HTR-8/SVneo (cell line): ENCODE results near the gene ELOVL5.
"Not testable (repeated sequence)": the region's sequence is repeated elsewhere in the genome, so short reads cannot be mapped to it uniquely, and the experiment has no call there.

Source experiments
- DNase-seq: peaks from one replicate; pipeline ENCODE4 v3.0.0; 2011; ENCODE audit warnings: low spot score, mixed read lengths; ENCODE audit not compliant: insufficient read length
- FAIRE-seq: peaks from 2 replicates; lab custom pipeline; 2011; peaks lifted over from hg19 to GRCh38; lab: Jason Lieb, UNC

Gene ELOVL5

GRCh38 chr6:53309901-53310300 lies 38.8 kb downstream of the ELOVL5 start:
- DNase-seq (no peak), FAIRE-seq (no peak)

DNA sequence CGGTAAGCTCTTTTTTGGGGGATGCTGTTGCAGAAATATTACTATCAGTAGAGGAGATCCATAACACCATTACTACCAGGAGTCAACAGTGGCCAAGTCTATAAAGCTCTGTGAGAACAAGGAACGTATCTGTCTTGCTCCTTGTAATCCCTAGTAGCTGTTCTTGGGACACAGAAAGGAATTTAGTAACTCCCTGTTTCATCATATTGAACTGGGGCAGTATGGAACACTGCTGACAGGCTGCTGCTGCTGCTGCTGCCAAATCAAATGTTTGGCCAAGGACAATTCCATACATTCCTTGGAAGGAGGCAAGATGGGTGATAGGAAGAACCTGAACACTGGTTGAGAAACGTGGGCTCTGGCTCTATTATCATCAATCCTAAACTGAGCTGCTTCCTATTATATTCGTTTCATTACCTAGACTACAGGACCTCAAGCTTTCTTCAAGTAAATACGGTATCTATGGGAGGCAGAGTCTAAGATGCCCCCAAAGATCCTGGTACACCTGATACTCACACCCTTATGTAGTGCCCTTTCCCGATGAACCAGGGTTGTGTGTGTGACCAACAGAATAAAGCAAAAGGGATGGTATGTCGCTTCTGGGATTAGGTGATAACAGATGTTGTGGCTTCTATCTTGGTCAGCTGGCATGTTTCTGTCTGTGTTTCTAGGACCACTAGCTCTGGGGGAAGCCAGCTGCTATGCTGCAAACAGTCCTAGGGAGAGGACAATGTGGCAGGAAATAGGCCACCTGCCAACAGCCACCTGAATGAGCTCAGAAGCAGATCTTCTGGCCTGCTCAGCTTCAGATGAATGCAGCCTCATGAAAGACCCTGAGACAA lies 39.5 kb downstream of the ELOVL5 start:
- DNase-seq: peak; percentile 23
- FAIRE-seq: no peak

DNA sequence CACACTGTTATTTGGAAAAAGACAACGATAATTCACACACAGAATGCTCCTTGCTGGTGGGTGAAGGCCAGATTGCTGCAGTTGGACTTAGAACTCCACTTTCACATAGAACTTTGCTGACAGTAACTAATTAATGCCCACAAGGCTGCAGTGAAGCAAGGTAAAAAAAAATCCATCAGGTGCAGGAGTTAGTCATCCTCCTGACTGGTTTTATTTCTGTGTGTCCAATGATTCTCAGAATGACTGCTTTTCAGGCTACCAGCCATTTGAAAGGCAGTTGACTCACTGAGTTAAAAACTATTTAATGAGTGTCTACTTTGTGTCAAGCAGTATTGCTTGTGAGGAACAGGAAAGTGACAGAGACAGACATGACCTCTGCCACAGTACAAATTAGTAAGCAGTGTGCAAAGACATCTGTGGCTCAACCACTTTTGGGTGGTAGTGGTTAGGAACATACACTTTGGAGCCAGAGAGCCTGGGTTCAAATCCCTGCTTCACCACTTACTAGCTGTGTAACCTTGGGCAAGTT lies 41.9 kb downstream of the ELOVL5 start:
- FAIRE-seq (no peak), DNase-seq (no peak)

- DNase-seq, FAIRE-seq: not testable (repeated sequence)
These were observed 42.5 kb downstream of the ELOVL5 start for GRCh38 chr6:53306217-53306616.

GRCh38 chr6:53305506-53306005 lies 43.2 kb downstream of the ELOVL5 start:
- DNase-seq, FAIRE-seq: not testable (repeated sequence)

DNA sequence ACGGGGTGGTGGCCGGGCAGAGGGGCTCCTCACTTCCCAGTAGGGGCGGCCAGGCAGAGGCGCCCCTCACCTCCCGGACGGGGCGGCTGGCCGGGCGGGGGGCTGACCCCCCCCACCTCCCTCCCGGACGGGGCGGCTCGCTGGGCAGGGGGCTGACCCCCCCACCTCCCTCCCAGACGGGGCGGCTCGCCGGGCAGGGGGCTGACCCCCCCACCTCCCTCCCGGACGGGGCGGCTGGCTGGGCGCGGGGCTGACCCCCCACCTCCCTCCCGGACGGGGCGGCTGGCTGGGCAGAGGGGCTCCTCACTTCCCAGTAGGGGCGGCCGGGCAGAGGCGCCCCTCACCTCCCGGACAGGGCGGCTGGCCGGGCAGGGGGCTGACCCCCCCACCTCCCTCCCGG lies 43.8 kb downstream of the ELOVL5 start:
- not testable (repeated sequence) for FAIRE-seq

DNA sequence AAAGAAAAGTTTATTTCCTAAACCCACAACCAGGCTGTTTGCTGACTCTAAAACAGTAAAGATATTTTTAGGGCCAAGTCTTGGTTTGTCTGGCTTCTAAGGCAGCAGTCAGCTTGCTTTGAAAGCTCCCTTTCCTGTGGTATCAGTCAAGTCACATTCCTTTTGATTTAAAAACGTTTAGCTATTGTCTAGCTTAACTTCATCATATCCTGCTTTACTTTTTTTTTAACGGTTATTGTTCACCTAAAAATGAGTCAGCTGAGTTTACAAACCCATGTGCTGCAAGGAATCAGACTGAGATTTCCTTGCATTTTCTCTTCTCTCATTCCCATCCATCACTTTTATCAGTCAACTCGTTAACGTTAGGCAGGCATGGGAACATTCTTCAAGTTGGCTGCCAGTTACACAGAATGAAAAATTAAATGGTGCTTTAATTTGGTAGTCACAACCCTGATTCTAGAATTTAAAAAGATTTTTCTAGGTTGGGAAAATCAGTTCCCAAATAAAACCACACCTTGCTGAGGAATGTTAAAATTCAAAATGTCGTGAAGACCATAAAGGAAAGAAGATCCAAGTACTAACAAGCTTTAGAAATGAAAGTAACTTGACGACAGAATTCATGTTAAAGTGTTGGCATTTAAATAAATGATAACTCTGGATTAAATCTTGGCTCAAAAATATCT lies 45.9 kb downstream of the ELOVL5 start:
- DNase-seq (peak; percentile 74), FAIRE-seq (no peak)

More for the DNA sequence above, 43.8 kb downstream of the ELOVL5 start:
- not testable (repeated sequence) for DNase-seq

DNA sequence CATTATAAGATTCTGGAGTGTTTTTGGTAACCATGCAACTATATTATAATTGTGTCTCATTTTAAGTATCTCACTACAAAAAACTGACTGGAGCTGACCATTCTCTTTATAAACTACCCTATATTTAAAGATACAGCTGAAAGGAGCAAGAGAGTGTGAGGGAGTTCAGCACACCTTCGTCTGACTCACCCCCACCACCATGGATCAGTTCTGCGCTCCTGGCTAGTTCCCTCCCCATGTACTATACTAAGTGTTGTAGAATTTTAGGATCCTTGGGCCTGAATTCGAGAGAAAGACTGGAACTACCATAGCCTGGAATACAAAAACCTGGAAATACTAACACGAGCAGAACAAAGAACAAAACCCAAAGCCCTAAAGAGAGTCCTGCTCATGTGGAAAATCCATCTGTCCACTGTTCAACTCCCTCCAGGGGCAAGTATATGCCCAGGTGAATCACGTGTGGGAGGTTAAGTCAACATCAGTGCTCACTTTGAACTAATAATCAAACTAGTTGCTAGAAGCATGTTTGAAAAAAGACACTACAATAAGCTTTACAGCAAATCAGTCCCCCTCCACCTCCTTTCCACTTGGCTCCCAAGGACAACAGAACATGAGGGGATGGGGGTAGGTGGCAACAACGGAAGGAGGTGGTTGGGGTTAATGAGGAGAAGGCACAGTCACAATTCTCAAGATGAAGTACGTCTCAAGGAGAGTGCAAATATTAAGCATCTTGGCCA lies 46.8 kb downstream of the ELOVL5 start:
- FAIRE-seq: no peak
- no peak for DNase-seq

- DNase-seq: no peak
- FAIRE-seq: no peak
These were observed 47.8 kb downstream of the ELOVL5 start for GRCh38 chr6:53300656-53301551.

DNA sequence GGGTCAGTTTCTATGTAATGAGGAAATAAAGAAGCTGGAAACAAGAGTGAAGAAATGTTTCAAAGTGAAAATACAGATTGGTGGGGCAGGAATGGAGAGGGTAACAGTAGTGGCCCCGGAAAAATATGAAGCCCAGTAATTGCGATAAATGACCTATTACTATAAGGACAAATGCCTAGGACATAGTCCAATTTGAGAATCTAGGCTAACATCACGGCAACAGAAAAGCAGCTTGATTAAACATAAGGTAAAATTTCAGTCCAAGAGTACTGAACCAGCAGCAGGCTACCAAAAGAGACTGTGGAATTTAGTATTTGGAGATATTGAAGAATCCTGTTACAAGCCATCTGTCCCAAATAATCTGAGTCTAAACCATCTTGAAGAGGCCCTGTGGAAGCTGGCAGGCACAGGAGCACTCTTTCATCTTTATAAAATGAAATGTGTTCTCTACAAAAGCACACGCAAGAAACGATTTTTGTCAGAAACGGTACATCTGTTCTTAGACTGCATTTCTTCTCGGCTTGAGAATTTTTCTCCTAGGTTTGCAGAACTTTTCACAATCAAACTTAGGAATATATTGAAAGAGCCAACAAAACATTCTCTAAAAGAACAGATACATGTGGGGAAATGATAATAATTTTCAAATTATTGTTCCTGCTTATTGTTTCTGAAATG lies 49.3 kb downstream of the ELOVL5 start:
- FAIRE-seq (no peak), DNase-seq (no peak)

- DNase-seq: no peak
- FAIRE-seq: no peak
These were observed 51.7 kb downstream of the ELOVL5 start for GRCh38 chr6:53297004-53297403.

GRCh38 chr6:53295176-53295575 lies 53.6 kb downstream of the ELOVL5 start:
- no peak for DNase-seq
- FAIRE-seq: no peak

DNA sequence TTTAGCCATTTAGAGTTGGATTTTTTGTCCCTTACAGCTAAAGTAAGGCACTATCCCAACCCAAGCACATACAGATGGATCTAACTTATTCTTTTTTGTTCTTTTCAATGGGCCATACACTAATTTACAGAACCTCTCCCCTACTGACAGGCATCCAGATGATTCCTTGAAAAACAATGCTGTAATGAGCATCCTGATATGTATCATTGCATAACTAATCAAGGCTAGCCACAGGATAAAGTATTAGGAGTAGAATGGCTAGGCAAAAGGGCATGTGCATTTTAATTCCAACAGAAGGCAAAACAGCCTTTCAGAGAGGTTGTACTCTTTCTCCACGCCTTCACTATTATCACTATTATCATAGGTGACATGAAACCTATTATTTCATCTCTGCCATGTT lies 54.1 kb downstream of the ELOVL5 start:
- FAIRE-seq: no peak
- DNase-seq: no peak

DNA sequence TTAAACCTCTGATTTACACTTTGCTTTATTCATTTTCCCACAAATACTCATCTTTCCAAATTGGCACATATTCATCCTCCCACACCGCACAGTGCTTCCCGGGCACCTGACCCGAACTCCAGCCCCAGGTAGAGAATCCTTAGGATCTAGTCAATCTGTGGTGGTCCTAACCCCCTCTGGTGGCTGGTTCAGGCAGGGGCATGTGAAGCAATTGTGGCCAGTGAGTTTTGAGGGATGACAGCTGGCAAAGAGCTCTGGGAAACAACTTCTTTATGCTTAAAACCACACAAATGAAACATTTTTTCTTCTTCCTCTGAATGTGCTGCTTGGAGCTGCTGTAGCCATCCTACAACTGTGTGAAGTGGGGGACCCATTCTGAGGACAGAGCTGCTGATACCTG lies 54.7 kb downstream of the ELOVL5 start:
- no peak for FAIRE-seq
- DNase-seq: peak; percentile 18

DNA sequence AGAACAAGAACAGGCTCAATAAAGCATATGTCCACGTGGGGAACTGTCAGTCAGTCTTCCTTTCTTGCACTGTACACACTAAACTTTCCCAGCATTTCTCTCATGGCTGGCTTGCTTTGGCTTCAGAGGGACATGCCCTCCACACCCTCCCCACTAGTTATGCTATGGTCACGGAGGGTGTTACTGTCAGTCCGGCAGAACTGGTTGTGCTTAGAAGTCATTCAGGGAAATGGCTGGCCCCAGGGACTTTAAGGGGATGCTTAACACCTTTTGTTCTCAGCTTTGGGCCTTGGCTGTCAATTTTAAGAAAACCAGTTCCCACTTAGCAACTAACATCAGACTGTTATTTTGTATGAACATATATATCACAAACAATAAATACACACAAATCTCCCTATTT lies 55.1 kb downstream of the ELOVL5 start:
- FAIRE-seq (no peak), DNase-seq (no peak)

DNA sequence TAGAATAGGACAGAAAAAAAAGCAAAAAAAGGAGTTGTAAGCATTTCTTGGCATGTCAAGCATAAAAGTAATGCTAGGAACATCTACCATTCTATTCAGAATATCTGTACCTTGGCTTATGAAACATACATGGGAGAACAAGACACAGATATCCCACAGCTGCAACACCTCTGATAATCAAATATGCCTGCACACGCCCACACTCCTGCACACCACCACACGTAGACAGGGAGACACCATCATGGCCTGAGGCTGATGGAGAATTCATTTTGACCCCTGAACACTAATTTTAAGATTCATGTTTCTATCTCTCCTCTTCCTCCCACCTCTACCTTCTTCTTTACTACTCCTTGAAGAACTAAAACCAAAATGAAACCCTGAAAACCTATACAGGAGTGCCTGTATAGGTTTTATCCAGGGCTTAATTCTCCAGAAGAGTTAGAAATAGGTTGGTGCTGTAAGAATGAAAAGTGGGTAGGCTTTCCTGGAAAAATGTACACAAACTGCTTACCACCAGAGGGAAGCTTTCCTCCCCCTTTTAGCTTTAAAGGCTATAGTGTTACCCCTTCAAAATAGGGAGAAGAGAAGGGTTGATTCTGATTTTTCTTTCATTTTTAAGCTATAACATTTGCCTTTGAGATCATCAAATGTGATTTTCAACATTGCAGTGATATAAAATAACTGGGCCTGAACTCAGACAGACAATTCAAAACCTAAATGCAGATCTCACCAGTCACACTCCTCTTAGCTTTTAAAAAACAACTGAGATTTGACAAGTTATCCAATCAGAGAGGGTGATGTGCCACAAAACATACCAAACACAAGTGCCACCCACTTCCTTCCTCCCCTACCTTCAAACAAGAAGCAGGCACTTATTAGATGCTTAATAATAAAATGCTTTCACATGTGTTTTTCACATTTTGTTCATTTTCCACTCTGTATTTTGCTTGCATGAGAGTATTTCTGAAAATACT lies 57.9 kb downstream of the ELOVL5 start:
- no peak for FAIRE-seq
- no peak for DNase-seq

DNA sequence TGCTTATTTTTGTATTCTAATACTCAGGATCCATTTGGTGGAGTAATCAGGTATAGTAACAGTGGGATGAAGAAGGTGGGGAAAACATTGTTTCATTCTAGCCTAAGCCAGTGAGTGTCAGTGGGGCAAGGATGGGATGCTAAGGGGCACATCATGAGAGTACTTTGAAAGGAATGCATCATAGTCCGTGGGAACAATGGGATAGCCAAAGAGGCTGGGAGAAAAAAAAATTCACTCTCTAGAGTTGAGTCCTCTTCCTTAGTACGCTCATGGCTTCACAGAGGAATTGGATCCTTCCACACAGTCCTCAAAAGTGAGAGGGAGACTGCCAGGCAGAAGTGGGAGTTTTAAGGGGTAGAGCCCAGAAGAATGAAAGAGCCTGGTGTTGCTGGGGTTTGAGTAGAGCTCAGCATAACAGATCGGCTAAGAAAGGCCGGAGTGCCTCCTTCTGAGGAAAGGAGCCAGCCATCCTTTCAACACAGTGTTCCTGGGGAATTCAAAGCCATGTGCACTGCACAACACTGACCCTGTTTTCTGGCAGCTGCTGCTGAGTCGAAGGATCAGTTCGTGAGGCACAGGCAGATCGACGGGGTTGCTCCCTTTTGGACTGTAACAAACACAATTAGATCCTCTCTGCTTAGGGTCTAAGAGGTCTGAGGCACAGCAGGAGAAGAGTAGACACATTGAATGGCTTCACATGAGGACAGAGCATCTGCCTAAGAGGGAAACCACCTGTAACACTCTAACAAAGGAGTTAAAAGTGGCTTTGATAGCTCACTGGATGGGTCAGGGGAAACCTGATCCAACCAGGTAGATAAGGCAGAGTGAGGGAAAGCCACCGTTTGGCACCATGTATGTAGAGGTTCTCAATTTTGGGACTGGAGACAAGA lies 61.2 kb downstream of the ELOVL5 start:
- FAIRE-seq (no peak), DNase-seq (no peak)
